Measurements from ENCODE around the gene JUNB. TPM values are rescaled to one million over a fixed set of nuclear protein-coding genes. Genes with fewer than 3 reads are reported as not detected.

The JUNB gene
- total RNA-seq, 1 experiment from 2014 or later, result 6.6 TPM

DNA sequence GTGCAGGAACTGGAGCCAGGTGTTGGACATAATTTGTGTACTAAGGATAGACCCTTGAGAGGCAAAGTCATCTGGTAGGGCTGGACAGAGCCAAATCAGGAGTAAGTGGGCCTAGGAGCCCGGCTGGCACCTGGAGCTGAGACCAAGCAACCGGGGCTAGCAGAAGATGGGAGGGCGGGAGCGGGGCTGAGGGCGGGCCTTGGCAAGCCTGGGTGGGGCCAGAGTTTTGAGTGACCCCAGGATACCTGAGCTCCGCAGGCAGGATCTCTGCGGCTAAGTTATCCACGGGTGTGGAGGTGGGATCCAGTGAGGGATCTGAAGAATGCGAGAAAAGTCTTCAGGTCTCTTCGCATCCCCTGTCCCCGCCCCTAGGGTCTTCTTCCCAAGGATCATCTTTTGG lies 24.1 kb upstream of the JUNB start:
- TF ChIP-seq SMAD3 (CRISPR knock-in tag; IDR thresholded peaks at IDR 0.05; ENCODE audit: borderline replicate concordance) (no peak), CBFB (CRISPR knock-in tag; IDR thresholded peaks at IDR 0.05; ENCODE audit: low read depth) (no peak), NFE2L1 (CRISPR knock-in tag; IDR thresholded peaks at IDR 0.05) (no peak), ATF1 (CRISPR knock-in tag; IDR thresholded peaks at IDR 0.05) (no peak), PRRX2 (CRISPR knock-in tag; IDR thresholded peaks at IDR 0.05) (no peak), ZNF423 (CRISPR knock-in tag; IDR thresholded peaks at IDR 0.05) (no peak), MXD4 (CRISPR knock-in tag; IDR thresholded peaks at IDR 0.05; ENCODE audit: borderline replicate concordance) (no peak), ZNF671 (CRISPR knock-in tag; IDR thresholded peaks at IDR 0.05) (no peak), NR1H2 (CRISPR knock-in tag; IDR thresholded peaks at IDR 0.05) (no peak), TP53 (CRISPR knock-in tag; IDR thresholded peaks at IDR 0.05) (no peak), CREB1 (CRISPR knock-in tag; IDR thresholded peaks at IDR 0.05) (no peak), EMX1 (CRISPR knock-in tag; IDR thresholded peaks at IDR 0.05) (no peak)
- TF ChIP-seq, protein P1, sequence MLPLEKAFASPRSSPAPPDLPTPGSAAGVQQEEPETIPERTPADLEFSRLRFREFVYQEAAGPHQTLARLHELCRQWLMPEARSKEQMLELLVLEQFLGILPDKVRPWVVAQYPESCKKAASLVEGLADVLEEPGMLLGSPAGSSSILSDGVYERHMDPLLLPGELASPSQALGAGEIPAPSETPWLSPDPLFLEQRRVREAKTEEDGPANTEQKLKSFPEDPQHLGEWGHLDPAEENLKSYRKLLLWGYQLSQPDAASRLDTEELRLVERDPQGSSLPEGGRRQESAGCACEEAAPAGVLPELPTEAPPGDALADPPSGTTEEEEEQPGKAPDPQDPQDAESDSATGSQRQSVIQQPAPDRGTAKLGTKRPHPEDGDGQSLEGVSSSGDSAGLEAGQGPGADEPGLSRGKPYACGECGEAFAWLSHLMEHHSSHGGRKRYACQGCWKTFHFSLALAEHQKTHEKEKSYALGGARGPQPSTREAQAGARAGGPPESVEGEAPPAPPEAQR (CRISPR knock-in tag; IDR thresholded peaks at IDR 0.05), result no peak
- TF ChIP-seq, protein P2, sequence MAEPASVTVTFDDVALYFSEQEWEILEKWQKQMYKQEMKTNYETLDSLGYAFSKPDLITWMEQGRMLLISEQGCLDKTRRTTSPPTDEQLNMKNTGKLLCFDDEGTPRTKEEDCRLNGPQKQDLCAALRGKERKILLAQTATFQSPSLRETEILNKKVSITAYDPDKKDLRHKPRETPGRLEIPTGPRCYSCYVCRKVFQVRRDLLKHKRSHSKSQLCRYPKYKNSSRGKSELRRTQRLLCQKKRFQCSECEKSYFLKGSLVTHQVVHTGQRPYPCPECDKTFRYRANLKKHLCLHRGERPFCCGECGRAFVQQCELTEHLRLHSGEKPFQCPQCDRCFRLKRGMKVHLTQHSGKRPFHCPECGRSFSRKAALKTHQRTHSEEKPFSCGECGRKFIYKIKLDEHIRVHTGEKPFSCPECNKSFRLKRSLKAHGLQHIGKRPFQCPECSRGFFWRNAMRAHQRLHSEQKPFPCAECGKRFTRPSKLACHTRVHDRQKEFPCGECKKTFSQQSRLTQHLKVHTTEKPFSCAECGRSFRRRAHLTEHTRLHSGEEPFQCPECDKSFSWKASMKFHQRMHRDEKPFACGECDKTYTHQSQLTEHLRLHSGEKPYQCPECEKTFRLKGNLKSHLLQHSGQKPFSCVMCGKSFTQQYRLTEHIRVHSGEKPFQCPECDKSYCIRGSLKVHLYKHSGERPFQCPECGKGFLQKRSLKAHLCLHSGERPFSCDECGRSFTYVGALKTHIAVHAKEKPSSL (CRISPR knock-in tag; conservative IDR thresholded peaks at IDR 0.05), result no peak
- TF ChIP-seq, protein P3, sequence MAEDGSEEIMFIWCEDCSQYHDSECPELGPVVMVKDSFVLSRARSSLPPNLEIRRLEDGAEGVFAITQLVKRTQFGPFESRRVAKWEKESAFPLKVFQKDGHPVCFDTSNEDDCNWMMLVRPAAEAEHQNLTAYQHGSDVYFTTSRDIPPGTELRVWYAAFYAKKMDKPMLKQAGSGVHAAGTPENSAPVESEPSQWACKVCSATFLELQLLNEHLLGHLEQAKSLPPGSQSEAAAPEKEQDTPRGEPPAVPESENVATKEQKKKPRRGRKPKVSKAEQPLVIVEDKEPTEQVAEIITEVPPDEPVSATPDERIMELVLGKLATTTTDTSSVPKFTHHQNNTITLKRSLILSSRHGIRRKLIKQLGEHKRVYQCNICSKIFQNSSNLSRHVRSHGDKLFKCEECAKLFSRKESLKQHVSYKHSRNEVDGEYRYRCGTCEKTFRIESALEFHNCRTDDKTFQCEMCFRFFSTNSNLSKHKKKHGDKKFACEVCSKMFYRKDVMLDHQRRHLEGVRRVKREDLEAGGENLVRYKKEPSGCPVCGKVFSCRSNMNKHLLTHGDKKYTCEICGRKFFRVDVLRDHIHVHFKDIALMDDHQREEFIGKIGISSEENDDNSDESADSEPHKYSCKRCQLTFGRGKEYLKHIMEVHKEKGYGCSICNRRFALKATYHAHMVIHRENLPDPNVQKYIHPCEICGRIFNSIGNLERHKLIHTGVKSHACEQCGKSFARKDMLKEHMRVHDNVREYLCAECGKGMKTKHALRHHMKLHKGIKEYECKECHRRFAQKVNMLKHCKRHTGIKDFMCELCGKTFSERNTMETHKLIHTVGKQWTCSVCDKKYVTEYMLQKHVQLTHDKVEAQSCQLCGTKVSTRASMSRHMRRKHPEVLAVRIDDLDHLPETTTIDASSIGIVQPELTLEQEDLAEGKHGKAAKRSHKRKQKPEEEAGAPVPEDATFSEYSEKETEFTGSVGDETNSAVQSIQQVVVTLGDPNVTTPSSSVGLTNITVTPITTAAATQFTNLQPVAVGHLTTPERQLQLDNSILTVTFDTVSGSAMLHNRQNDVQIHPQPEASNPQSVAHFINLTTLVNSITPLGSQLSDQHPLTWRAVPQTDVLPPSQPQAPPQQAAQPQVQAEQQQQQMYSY (CRISPR knock-in tag; IDR thresholded peaks at IDR 0.05), result no peak
- TF ChIP-seq, protein P4, sequence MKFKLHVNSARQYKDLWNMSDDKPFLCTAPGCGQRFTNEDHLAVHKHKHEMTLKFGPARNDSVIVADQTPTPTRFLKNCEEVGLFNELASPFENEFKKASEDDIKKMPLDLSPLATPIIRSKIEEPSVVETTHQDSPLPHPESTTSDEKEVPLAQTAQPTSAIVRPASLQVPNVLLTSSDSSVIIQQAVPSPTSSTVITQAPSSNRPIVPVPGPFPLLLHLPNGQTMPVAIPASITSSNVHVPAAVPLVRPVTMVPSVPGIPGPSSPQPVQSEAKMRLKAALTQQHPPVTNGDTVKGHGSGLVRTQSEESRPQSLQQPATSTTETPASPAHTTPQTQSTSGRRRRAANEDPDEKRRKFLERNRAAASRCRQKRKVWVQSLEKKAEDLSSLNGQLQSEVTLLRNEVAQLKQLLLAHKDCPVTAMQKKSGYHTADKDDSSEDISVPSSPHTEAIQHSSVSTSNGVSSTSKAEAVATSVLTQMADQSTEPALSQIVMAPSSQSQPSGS (CRISPR knock-in tag; IDR thresholded peaks at IDR 0.05; ENCODE audit: borderline replicate concordance, low read depth), result no peak
- TF ChIP-seq, protein P5, sequence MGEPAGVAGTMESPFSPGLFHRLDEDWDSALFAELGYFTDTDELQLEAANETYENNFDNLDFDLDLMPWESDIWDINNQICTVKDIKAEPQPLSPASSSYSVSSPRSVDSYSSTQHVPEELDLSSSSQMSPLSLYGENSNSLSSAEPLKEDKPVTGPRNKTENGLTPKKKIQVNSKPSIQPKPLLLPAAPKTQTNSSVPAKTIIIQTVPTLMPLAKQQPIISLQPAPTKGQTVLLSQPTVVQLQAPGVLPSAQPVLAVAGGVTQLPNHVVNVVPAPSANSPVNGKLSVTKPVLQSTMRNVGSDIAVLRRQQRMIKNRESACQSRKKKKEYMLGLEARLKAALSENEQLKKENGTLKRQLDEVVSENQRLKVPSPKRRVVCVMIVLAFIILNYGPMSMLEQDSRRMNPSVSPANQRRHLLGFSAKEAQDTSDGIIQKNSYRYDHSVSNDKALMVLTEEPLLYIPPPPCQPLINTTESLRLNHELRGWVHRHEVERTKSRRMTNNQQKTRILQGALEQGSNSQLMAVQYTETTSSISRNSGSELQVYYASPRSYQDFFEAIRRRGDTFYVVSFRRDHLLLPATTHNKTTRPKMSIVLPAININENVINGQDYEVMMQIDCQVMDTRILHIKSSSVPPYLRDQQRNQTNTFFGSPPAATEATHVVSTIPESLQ (CRISPR knock-in tag; IDR thresholded peaks at IDR 0.05), result no peak
- TF ChIP-seq, protein P6, sequence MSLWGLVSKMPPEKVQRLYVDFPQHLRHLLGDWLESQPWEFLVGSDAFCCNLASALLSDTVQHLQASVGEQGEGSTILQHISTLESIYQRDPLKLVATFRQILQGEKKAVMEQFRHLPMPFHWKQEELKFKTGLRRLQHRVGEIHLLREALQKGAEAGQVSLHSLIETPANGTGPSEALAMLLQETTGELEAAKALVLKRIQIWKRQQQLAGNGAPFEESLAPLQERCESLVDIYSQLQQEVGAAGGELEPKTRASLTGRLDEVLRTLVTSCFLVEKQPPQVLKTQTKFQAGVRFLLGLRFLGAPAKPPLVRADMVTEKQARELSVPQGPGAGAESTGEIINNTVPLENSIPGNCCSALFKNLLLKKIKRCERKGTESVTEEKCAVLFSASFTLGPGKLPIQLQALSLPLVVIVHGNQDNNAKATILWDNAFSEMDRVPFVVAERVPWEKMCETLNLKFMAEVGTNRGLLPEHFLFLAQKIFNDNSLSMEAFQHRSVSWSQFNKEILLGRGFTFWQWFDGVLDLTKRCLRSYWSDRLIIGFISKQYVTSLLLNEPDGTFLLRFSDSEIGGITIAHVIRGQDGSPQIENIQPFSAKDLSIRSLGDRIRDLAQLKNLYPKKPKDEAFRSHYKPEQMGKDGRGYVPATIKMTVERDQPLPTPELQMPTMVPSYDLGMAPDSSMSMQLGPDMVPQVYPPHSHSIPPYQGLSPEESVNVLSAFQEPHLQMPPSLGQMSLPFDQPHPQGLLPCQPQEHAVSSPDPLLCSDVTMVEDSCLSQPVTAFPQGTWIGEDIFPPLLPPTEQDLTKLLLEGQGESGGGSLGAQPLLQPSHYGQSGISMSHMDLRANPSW (CRISPR knock-in tag; conservative IDR thresholded peaks at IDR 0.05; ENCODE audit: low read depth), result no peak
- TF ChIP-seq, protein P7, sequence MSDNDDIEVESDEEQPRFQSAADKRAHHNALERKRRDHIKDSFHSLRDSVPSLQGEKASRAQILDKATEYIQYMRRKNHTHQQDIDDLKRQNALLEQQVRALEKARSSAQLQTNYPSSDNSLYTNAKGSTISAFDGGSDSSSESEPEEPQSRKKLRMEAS (CRISPR knock-in tag; IDR thresholded peaks at IDR 0.05), result no peak
- TF ChIP-seq, protein P8, sequence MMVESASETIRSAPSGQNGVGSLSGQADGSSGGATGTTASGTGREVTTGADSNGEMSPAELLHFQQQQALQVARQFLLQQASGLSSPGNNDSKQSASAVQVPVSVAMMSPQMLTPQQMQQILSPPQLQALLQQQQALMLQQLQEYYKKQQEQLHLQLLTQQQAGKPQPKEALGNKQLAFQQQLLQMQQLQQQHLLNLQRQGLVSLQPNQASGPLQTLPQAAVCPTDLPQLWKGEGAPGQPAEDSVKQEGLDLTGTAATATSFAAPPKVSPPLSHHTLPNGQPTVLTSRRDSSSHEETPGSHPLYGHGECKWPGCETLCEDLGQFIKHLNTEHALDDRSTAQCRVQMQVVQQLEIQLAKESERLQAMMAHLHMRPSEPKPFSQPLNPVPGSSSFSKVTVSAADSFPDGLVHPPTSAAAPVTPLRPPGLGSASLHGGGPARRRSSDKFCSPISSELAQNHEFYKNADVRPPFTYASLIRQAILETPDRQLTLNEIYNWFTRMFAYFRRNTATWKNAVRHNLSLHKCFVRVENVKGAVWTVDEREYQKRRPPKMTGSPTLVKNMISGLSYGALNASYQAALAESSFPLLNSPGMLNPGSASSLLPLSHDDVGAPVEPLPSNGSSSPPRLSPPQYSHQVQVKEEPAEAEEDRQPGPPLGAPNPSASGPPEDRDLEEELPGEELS (CRISPR knock-in tag; IDR thresholded peaks at IDR 0.05), result no peak
- CTCF ChIA-PET, result interaction anchor here (0.7 to 11.1 kb wide), 13 partner anchors 9 to 106 kb away, joined by 3 to 341 read pairs (median 10); partner anchors contain the start of genes FBXW9, GET3, HOOK2 and JUNB
- Mint-ChIP-seq H3K4me1 (peaks cover 16% of the 10 kb centered on the region), H3K36me3 (peaks cover 31% of the 10 kb centered on the region), H3K27me3 (ENCODE audit: low read depth) (no peaks in the 10 kb centered on the region; the same call in 1 of the 2 replicates), H3K9me3 (no peaks in the 10 kb centered on the region), H3K27ac (no peak overlapping the region), H3K4me3 (no peak overlapping the region)
- ATAC-seq (no peak), DNase-seq (ENCODE audit: low spot score) (no peak)
- POLR2A ChIA-PET, result interaction anchor here (1.4 to 2.2 kb wide), 3 partner anchors 9 to 106 kb away, joined by 4 to 12 read pairs (median 10); no protein-coding TSS in a partner anchor

Measured in WTC11 (cell line).